Measurements from ENCODE around the gene SLC17A3. TPM values are rescaled to one million over a fixed set of nuclear protein-coding genes. Genes with fewer than 3 reads are reported as not detected.

SLC17A3 gene
- polyA plus RNA-seq, 1 donor from 2014 or later: not detected

DNA sequence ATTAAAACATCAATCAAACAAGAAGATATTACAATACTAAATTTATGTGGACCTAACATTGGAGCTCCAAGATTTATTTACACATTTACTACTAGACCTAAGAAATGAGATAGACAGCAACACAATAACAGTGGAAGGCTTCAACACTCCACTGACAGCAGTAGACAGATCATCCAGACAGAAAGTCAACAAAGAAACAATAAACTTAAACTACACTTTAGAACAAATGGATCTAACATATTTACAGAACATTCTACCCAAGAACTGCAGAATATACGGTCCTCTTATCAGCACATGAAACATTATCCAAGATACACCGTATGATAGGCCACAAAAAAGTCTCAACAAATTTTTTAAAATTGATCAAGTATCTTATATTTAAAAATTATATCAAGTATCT, 69.2 kb downstream of the SLC17A3 start:
- Histone ChIP-seq H3K9me2 (ENCODE audit: insufficient read depth, low read length) (no peaks in the 10 kb centered on the region), H3K27me3 (ENCODE audit: insufficient read depth, low read depth, low read length) (no peaks in the 10 kb centered on the region), H3K9ac (ENCODE audit: low read length) (no peak overlapping the region), H3K4me2 (ENCODE audit: low read length) (no peak overlapping the region), H3K36me3 (ENCODE audit: insufficient read depth, low read length) (no peaks in the 10 kb centered on the region), H3K79me2 (replicated peaks; ENCODE audit: insufficient read depth, low read length) (no peaks in the 10 kb centered on the region), H3K27ac (ENCODE audit: low read length) (no peak overlapping the region), H3K4me3 (ENCODE audit: low read length) (no peak overlapping the region), H3K9me3 (ENCODE audit: low read length) (no peaks in the 10 kb centered on the region), H3F3A (ENCODE audit: insufficient read depth, low read length, poor library complexity, severe bottlenecking) (no peaks in the 10 kb centered on the region), H4K20me1 (ENCODE audit: insufficient read depth) (no peaks in the 10 kb centered on the region), H2AFZ (ENCODE audit: low read depth, low read length) (no peak overlapping the region)
- TF ChIP-seq, protein P1, sequence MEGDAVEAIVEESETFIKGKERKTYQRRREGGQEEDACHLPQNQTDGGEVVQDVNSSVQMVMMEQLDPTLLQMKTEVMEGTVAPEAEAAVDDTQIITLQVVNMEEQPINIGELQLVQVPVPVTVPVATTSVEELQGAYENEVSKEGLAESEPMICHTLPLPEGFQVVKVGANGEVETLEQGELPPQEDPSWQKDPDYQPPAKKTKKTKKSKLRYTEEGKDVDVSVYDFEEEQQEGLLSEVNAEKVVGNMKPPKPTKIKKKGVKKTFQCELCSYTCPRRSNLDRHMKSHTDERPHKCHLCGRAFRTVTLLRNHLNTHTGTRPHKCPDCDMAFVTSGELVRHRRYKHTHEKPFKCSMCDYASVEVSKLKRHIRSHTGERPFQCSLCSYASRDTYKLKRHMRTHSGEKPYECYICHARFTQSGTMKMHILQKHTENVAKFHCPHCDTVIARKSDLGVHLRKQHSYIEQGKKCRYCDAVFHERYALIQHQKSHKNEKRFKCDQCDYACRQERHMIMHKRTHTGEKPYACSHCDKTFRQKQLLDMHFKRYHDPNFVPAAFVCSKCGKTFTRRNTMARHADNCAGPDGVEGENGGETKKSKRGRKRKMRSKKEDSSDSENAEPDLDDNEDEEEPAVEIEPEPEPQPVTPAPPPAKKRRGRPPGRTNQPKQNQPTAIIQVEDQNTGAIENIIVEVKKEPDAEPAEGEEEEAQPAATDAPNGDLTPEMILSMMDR (IDR thresholded peaks at IDR 0.05; ENCODE audit: poor library complexity, severe bottlenecking): no peak
- TF ChIP-seq SMC3 (conservative IDR thresholded peaks at IDR 0.05; ENCODE audit: poor library complexity) (no peak), TAF1 (IDR thresholded peaks at IDR 0.05; ENCODE audit: low read depth) (no peak), MXI1 (conservative IDR thresholded peaks at IDR 0.05; ENCODE audit: poor library complexity, severe bottlenecking) (no peak), RAD21 (conservative IDR thresholded peaks at IDR 0.05) (no peak)

DNA sequence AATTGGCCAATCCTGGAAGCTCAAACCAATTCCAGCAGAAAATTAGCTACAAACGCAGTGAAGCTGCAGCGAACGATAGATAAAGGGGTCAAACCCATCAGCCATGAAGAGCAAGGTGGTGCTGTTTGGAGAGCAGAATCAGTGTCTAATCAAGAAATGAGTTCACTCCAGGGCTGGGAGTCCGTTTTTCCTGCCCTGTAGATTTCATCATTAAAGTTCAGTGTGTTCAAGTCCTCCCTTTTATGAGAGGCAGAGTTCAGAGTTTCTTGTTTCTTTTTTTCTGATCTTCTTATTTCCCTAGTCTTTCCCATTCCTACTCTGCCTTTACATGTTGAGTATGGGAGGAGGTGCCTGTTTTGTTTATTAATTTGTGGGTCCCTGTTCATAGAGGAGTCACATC, 72.6 kb downstream of the SLC17A3 start:
- H3K27me3 ChIP-seq (ENCODE audit: insufficient read depth, low read depth, low read length): no peaks in the 10 kb centered on the region
- H3K36me3 ChIP-seq (ENCODE audit: insufficient read depth, low read length): no peaks in the 10 kb centered on the region
- H3F3A ChIP-seq (ENCODE audit: insufficient read depth, low read length, poor library complexity, severe bottlenecking): no peaks in the 10 kb centered on the region
- H3K9ac ChIP-seq (ENCODE audit: low read length): no peak overlapping the region
- no peak overlapping the region for H3K4me2 ChIP-seq (ENCODE audit: low read length)
- H3K27ac ChIP-seq (ENCODE audit: low read length): no peak overlapping the region
- no peak overlapping the region for H3K4me3 ChIP-seq (ENCODE audit: low read length)
- no peak overlapping the region for H2AFZ ChIP-seq (ENCODE audit: low read depth, low read length)
- no peaks in the 10 kb centered on the region for H3K79me2 ChIP-seq (replicated peaks; ENCODE audit: insufficient read depth, low read length)
- TF ChIP-seq, protein P2, sequence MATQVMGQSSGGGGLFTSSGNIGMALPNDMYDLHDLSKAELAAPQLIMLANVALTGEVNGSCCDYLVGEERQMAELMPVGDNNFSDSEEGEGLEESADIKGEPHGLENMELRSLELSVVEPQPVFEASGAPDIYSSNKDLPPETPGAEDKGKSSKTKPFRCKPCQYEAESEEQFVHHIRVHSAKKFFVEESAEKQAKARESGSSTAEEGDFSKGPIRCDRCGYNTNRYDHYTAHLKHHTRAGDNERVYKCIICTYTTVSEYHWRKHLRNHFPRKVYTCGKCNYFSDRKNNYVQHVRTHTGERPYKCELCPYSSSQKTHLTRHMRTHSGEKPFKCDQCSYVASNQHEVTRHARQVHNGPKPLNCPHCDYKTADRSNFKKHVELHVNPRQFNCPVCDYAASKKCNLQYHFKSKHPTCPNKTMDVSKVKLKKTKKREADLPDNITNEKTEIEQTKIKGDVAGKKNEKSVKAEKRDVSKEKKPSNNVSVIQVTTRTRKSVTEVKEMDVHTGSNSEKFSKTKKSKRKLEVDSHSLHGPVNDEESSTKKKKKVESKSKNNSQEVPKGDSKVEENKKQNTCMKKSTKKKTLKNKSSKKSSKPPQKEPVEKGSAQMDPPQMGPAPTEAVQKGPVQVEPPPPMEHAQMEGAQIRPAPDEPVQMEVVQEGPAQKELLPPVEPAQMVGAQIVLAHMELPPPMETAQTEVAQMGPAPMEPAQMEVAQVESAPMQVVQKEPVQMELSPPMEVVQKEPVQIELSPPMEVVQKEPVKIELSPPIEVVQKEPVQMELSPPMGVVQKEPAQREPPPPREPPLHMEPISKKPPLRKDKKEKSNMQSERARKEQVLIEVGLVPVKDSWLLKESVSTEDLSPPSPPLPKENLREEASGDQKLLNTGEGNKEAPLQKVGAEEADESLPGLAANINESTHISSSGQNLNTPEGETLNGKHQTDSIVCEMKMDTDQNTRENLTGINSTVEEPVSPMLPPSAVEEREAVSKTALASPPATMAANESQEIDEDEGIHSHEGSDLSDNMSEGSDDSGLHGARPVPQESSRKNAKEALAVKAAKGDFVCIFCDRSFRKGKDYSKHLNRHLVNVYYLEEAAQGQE (IDR thresholded peaks at IDR 0.05; ENCODE audit: borderline replicate concordance): no peak
- TF ChIP-seq TAF1 (IDR thresholded peaks at IDR 0.05; ENCODE audit: low read depth) (no peak), SMC3 (conservative IDR thresholded peaks at IDR 0.05; ENCODE audit: poor library complexity) (no peak), EP300 (conservative IDR thresholded peaks at IDR 0.05; ENCODE audit: poor library complexity, severe bottlenecking) (no peak), RAD21 (conservative IDR thresholded peaks at IDR 0.05) (no peak), EZH2 (IDR thresholded peaks at IDR 0.05; ENCODE audit: borderline replicate concordance, insufficient read depth, low read length, poor library complexity, severe bottlenecking) (no peak), POLR2AphosphoS5 (IDR thresholded peaks at IDR 0.05) (no peak), MXI1 (conservative IDR thresholded peaks at IDR 0.05; ENCODE audit: poor library complexity, severe bottlenecking) (no peak)
- TF ChIP-seq, protein P1 (IDR thresholded peaks at IDR 0.05; ENCODE audit: poor library complexity, severe bottlenecking): no peak
- no peaks in the 10 kb centered on the region for H3K9me3 ChIP-seq (ENCODE audit: low read length)
- H3K9me2 ChIP-seq (ENCODE audit: insufficient read depth, low read length): no peaks in the 10 kb centered on the region
- no peaks in the 10 kb centered on the region for H4K20me1 ChIP-seq (ENCODE audit: insufficient read depth)

Other genes starting within 250 kb of the SLC17A3 start
- gene SCGN, start 222.0 kb downstream of the SLC17A3 start, polyA plus RNA-seq: 254 and 283 TPM in 2 replicates
- 0.10 and 0.28 TPM in 2 replicates for gene SLC17A4, start 119.5 kb downstream of the SLC17A3 start, polyA plus RNA-seq
- not detected in 2 replicates for gene SLC17A1, start 42.2 kb downstream of the SLC17A3 start, polyA plus RNA-seq
- not detected in 2 replicates for gene SLC17A2, start 56.4 kb upstream of the SLC17A3 start, polyA plus RNA-seq
- gene TRIM38, start 88.6 kb upstream of the SLC17A3 start, polyA plus RNA-seq: not detected in 2 replicates
- not detected in 2 replicates for gene HFE, start 213.2 kb upstream of the SLC17A3 start, polyA plus RNA-seq